GM18861 (cell line): ENCODE measurements around the gene FAM47E.
"Not testable (repeated sequence)": the region's sequence is repeated elsewhere in the genome, so short reads cannot be mapped to it uniquely, and the experiment has no call there.

ENCODE experiments used
- ATAC-seq: cut with Tn5 transposase; IDR thresholded peaks from one replicate; pipeline ENCODE4 v1.9.1; 2021; ENCODE audit not compliant: unreplicated experiment

FAM47E gene

DNA sequence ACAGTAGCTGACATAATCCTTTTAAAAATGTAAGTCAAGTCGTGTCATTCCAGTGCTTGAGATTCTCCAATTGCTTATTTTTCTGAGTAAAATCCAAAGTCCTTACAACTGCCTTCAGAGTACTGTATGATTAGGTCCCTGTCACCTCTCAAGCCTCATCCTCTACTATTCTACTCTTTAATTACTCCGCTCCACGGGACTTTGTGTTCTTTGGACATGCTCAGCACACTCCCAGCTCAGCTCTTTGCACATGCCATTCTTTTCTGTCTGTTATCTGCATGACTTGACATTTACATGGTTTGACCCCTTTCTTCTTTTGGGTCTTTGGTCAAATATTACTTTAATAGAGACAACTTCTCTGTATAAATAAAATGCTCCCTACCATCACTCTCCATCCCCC is 15.1 kb downstream of the FAM47E start:
- no peak for ATAC-seq

DNA sequence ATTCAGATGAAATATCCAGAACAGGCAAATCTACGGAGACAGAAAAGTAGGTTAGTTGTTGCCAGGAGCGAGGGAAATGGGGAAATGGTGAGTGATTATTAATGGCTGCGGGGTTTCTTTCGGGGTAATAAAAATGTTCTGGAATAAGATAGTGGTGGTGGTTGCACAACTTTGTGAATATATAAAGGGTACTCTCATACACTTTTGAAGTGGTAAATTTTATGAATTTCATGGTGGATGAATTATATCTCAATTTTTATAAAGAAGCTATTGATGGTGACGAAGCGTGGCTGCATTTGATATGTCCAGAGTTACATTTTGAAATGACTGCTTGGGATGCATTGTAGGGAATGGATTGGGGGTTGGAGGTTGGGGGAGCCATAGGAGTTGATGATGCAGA is 16.3 kb downstream of the FAM47E start:
- no peak for ATAC-seq

DNA sequence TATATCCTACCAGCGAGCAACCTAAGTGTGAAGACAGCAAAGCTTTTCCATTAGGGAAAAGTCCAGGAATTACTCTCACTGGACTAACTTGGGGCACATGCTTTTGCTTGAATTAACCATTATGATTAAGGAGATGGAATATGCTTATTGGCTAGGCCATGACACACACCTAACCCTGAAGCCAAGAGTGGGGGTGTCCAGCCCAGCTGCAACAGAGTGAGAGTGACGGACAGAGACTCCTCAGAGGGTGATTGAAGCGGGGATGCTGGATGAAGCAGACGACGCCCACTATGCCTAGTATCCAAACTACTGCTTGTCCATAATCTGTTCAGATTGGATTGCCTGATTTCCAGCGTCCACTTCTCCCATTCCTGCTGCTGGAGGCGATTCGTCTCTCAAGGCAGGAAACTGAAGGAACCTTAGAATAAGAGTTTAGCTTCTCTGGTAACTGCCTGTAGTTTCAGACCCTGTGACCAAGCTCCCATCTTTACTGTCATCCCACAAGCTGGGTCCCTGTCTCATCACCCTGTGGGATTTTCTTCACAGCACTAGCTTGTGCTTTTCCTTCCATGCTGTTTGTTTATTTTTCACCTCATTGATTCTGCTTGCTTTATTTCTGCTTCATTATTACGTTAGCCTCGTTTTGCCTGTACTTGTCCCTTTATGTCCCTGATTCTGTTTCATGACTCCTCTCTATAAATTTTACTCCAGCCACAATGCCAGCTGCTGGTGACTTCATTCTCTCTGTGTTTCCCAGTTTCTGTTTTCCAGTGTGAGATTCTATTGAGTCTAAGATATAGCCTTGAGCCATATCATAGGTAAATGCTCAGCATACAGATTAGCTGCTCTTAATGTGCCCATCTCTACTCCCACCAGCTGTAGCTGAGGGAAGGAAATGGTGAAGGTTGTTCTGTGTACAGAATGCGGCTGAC is 19.0 kb downstream of the FAM47E start:
- ATAC-seq = no peak

DNA sequence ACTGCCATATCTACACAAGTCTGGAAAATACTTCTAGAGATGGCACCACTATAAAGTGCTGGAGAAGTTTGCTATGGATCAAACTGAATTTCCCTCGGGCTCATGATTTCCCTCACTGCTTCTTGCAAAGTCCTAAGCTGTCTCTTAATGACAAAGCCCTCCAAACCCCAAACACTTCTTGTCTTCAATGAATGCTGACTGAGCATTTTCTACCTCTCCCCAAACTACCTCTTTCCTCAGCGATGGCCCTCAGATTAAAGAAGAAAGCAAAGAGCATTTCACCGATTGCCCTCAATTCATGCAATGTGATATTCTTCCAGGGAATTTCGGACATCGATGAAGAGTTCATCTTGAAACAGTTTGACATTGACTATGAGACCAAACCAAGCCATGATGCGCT is 19.7 kb downstream of the FAM47E start:
- ATAC-seq = no peak

DNA sequence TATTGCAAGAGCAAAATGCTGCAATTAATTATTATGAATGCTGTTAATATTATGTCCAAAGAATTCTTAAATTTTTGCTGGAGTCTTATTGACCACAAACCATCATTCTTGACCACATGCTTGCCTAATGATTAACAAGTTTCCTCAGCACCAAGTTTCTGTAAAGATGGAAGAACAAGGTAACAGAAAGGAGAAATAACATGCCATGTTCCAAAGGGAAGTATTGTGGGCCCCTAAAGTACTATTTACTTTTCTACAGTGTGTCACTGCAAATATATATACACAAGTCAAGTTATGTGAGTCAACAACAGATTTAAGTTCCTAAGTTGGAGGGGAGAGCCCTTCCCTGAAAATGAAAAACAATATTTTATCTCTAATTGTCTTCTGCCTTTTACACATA is 20.6 kb downstream of the FAM47E start:
- ATAC-seq = no peak

DNA sequence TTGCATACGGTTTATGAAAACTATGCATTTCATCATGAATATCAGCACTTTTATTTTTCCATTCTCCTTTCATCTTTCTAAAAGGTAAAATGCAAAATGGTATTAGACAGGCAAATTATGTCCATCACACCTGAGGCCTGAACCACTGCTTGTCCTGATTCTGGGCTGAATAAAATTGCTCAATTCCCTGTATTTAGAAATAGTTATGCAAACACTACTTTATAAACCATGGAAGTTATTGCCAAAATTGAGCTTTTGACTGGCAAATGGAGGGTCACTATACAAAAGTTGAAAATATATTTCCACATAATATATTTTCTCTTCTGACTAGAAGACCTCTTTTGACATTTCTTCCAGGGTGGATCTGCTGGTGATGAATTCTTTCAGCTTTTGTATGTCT is 21.1 kb downstream of the FAM47E start:
- ATAC-seq = no peak

DNA sequence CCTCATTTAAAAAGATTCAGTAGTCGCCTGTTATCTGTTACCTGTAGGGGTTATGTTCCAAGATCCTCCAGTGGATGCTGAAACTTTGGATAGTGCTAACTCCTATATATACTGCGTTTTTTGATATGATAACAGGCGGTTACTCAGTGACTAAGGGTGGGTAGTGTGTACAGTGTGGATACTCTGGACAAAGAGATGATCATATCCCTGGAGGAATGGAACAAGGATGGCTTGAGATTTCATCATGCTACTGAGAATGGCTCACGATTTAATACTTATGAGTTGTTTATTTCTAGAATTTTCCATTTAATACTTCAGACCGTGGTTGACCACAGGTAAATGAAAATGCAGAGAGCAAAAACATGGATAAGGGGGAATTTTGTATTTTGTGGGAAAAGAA is 21.5 kb downstream of the FAM47E start:
- ATAC-seq = no peak

DNA sequence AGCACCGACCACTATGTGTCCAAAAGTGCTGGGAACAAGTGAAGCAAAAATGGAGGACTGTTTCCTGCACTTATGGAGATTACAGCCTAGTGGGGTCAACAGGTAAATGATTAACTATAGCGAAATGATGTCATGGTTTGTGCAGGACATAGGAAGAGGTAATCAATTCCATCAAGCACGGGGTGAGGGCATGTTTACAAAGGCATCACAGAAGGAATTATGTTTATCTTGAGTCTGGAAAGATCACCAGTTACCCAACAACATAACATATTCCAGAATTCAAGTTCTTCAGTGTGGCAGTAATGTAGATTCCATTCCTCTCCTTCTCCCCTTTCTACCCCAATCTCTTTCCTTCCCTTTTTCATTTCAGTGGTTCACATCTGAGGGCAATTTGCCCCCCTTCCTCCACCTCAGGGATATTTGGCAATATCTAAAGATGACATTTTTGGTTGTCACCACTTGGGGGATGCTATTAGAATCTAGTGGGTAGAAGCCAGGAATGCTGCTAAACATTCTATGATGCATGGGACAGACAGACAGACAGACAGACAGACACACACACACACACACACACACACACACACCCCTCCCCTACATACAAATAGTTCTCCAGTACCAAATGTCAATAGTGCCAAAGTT is 24.1 kb downstream of the FAM47E start:
- no peak for ATAC-seq

DNA sequence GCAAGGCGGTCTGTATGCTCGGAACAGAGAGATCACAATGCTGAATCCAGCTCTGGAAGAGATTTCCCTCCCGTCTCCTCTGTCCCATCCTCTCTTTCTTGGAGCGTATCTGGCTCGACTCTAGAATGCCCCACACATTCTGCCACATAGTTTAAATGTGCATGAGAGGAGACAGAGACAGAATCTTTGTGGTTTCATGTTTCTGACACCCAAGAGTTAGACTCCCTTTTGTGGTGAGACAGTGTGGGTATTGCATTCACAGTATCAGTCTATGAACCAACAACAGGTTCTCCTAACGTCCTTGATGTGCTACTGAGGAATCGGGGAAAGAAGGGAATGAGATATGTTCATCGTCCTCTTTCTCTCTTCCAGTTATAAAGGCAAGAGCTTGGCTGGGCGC is 25.3 kb downstream of the FAM47E start:
- no peak for ATAC-seq

DNA sequence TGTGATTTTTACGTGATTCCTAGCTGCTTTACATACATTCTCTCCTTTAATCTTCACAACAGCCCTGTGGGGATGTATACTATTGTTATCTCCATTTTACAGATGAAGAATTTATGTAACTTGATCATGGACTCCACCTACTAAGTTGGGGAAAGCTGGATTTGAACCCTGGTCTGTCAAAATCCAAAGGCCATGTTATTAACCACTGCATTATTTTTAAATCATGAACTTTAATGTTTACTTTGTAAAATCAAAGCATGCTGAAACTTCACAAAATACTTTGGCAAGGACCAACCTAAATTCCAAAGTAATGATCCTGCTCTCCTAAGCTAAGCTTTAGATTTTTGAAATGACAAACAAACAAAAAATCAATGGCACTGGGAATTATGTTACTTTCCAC is 26.1 kb downstream of the FAM47E start:
- ATAC-seq = no peak

DNA sequence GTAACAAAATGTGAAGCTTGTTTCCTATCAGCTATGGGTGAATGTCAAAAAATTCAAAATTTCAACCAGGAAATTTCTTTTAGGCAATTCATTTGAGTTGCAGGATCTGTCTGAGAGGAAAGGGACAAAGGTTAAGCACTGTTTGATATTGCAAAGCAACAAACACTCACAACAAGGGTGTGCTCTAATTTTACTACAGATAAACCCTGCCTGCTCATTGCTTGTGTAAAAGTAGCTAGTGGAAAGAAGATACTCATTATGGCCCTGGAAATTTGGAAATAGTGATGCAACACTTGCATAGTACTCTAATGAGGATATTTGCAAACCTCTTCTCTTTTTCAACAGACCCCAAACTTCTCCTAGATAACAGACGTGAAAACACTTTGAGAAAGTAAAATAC is 27.1 kb downstream of the FAM47E start:
- no peak for ATAC-seq

DNA sequence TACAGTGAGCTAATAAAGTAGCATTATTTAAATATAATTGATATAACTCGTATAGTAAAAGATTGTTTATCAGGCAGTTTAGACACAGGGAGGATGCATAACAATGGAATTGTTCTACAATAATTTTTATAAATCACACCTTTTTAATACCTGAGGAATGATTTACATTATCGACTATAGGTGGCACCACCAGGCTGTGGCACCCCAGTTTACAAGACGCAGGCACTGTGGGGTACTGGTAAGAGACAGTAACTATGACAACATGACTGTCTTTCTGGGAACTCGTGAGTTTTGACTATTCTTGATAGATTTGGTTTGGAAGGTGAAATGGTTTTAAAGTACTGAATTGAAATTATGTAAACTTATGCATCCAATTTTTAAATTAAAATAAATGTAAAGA is 27.9 kb downstream of the FAM47E start:
- no peak for ATAC-seq

DNA sequence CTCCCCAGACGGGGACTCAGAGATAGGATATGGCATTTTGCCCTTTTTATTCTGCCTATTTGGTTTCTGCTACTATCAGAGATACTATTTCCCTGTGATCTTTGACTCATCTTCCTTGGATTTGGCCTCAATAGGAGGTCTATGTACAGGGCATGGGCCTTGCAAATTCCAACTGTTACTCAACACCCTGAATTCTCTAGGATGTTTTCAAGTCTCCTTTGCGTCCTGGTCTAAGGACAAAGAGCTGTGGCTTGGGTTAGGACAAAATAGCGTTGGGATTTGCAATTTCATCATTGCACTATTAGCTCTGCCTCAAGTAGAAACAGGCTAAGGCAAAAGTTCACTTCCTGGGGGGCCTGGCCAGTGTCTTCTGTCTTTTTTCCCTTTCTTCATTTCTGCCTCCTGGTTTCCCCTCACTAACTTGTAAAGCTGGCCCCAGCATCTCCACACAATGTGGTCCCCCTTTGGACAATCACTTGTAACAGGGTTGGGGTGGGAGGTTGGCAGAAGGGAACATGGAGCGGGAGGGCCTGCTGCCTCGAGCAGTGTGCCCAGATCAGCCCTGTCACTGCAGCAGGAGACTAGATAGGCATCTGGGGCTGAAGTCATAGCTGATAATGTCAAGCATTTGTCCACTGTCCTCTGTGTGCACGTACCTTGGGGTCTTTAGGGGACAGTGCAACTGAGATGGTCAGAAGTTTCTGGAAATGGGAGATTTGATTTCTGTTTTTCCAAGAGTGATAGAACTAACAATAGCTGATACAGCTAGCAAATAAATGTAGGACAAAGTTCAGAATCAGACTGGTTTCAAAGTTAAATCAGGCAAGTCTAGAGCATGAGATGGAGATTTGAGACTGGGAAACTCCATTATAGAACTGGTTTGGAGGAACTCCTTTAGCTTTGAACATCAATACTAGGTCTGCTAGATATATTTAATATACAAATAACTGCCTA is 29.2 kb downstream of the FAM47E start:
- ATAC-seq = no peak

DNA sequence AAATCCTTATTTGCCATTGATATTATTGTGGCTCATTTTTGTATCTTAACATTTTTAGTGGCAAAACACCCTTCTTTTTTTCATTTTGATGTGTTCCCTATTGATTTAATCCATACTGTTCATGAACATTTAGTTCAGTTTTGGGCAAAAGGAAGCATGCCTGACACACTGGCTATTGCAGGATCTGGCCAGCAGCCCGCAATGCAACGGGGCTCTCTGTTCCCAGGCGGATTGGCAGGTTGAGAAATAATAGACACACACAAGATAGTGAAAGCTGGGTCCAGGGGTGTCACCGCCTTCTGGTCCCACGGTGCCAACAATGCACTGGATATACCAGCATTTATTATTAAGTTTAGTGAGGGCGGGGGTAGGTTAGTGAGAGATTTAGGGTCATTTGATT is 30.1 kb downstream of the FAM47E start:
- ATAC-seq = not testable (repeated sequence)

DNA sequence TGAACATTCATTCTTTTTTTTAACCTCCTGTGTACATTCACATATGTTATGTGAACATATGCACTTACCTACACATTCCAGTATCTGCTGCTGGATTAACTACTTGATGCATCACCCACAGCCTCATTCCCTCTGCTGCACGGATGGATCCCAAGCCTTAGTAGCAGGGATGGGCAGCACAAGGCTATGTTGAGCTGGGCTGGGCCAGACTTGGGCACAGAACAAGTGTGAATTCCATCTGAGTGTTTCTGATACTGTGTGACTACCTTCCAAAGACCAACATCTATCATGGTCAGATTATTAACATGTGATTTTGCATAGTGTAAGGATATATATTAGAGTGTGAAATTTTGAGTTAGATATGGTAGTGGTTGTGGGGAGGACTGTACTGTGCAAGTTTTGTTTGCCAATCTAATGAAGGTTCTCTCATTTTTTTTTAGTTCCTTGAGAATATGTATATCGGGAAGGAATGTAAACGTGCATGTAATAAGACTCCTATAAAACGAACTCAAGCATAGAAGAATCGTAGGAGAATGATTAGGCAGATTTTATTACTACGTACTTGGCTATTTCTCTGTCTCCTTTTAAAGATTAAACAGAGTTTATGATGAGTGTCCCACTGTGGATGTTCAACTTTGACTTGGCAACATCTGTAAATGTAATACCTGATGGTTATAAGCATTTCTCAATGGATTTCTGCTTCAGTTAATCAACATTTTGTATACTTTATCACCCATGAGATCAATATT is 31.6 kb downstream of the FAM47E start:
- no peak for ATAC-seq

DNA sequence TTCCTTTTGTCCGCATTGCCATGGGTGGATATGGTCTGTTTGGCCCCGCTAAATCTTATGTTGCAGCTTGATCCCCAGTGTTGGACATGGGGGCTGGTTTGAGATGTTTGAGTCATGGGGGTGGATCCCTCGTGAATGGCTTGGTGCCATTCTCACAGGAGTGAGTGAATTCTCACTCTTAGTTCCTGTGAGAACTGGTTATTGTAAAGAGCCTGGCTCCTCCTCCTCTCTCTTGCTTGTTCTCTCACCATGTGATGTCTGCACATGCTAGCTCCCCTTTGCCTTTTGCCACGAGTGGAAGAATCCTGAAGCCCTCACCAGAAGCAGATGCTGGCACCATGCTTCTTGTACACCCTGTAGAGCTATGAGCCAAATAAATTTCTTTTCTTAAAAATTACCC is 32.4 kb downstream of the FAM47E start:
- ATAC-seq = no peak

DNA sequence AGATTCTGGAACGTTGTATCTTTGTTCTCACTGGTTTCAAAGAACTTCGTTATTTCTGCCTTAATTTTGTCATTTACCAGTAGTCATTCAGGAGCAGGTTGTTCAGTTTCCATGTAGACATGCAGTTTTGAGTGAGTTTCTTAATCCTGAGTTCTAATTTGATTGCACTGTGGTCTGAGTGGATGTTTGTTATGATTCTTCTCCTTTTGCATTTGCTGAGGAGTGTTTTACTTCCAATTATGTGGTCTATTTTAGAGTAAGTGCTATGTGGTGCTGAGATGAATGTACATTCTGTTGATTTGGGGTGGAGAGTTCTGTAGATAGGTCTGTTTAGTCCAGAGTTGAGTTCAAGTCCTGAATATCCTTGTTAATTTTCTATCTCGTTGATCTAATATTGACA is 36.3 kb downstream of the FAM47E start:
- ATAC-seq = not testable (repeated sequence)

DNA sequence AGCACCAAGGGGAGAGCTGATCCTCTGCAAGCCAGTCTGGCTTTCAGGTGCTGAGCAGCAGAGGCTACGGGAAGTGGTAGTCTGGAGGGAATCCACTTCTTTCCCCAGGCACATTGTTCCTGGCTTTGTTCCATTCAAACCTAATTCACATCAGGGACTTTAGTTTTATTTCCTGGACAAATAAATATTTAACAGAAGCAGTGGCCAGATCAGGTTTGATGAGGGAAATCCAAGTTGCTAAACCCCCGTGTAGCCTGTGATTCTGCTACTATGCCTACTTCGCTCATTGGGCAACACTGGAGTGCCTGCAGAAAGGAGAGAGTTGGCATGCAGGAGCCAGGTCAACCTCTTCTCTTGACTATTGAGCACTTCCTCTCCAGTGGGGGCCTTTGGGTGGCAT is 41.2 kb downstream of the FAM47E start:
- no peak for ATAC-seq

DNA sequence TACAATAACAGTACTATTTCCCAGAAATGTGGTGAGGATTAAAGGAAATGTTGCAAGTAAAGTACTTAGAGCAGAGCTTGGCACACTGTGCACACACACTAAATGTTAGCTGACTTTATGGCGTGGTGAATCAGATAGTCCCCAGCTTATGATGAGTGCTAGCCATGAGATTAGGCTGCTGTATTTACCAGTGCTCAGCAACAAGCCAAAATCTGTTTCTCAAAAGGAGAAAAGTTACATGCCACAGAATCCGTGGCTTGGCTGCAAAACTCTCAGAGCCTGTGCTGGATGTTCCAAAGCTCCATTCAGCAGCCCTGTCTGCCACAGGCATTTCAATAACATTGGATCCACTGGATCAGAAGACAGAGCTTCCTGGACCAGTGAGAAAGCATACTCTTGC is 42.3 kb downstream of the FAM47E start:
- ATAC-seq = no peak

DNA sequence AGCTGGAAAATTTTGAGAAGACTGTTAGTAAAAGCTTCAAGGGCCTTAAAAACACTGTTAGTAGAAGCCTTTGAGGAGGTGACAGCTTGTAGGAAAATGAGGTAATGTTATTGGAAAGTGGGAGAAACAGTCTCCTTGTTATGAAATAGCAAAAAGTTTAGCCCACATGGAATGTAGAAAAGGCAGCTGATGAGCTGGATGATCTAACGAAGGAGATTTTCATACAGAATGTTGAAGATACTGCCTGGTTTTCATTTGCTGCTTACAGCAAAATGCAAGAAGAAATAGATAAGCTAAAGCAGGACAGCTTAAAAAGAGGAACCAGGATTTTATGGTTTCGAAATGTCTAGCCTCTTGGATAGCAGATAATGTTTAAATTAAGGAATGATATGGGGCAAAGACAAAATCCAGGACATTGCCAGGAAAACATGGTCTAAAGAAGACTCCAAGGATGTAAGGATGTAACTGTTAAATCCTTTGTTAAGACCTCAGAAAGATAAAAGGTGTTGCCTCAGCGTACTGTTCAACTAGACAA is 44.8 kb downstream of the FAM47E start:
- ATAC-seq = no peak
